ENCODE data around the gene KIRREL3. TPM values are rescaled to one million over a fixed set of nuclear protein-coding genes. Genes with fewer than 3 reads are reported as not detected.

The KIRREL3 gene
- total and polyA plus RNA-seq, 2 of the 8 experiments (the other 6 are each of a cell fraction or from before 2014, with no cell fraction given) = 0.29 to 0.32 TPM

- ChIA-PET POLR2A (ENCODE audit: partially characterized antibody) (interaction anchor here (1.6 to 2.0 kb wide), 3 partner anchors 9 to 76 kb away, joined by 3 to 6 read pairs (median 6); partner anchors contain the start of gene ST3GAL4), CTCF (ENCODE audit: partially characterized antibody) (interaction anchor here (0.7 to 6.5 kb wide), 11 partner anchors 10 to 120 kb away, joined by 3 to 31 read pairs (median 4); no protein-coding TSS in a partner anchor)
- no peak overlapping the region for H3K4me2 ChIP-seq (ENCODE audit: insufficient read depth in 1 of 2, low read depth in 2 of 2, low read length in 2 of 2)
- TF ChIP-seq GABPA (IDR thresholded peaks at IDR 0.05; ENCODE audit: borderline replicate concordance, insufficient read depth, low read length) = no peak
- TF ChIP-seq JUN (IDR thresholded peaks at IDR 0.05; ENCODE audit: low read depth, low read length) = no peak
- TF ChIP-seq MAFK (IDR thresholded peaks at IDR 0.05; ENCODE audit: low read depth, low read length) = no peak
- no peak for TF ChIP-seq BRCA1 (IDR thresholded peaks at IDR 0.05; ENCODE audit: low read depth, low read length)
- no peak for TF ChIP-seq KDM4A (IDR thresholded peaks at IDR 0.05; ENCODE audit: low read depth, low read length, severe bottlenecking)
- no peak for TF ChIP-seq POLR2AphosphoS5 (IDR thresholded peaks at IDR 0.05; ENCODE audit: low read depth, low read length)
- TF ChIP-seq SP2 (IDR thresholded peaks at IDR 0.05; ENCODE audit: low read length) = no peak
- no peak for TF ChIP-seq NRF1 (IDR thresholded peaks at IDR 0.05; ENCODE audit: low read depth, low read length)
- no peak for TF ChIP-seq EGR1 (IDR thresholded peaks at IDR 0.05; ENCODE audit: borderline replicate concordance, low read depth, low read length)
- TF ChIP-seq CBX8 (IDR thresholded peaks at IDR 0.05; ENCODE audit: borderline replicate concordance, low read depth, low read length) = no peak
- TF ChIP-seq TBP (IDR thresholded peaks at IDR 0.05; ENCODE audit: low read depth, low read length) = no peak
- no peak for TF ChIP-seq SP4 (IDR thresholded peaks at IDR 0.05; ENCODE audit: low read length)
- TF ChIP-seq SUZ12 (IDR thresholded peaks at IDR 0.05; ENCODE audit: low read length) = no peak
- TF ChIP-seq CHD2 (IDR thresholded peaks at IDR 0.05; ENCODE audit: low read length) = no peak
Measured at GRCh38 chr11:126431401-126432064, 569.0 kb downstream of the KIRREL3 start.

More at GRCh38 chr11:126431401-126432064, 569.0 kb downstream of the KIRREL3 start:
- Histone ChIP-seq H3K14ac (ENCODE audit: insufficient read length) (no peak overlapping the region), H3K18ac (ENCODE audit: extremely low read depth, low read length) (no peak overlapping the region), H2BK5ac (ENCODE audit: low read depth, low read length) (no peak overlapping the region), H3K23me2 (ENCODE audit: low read depth, low read length) (no peaks in the 10 kb centered on the region), H2BK120ac (replicated peaks; ENCODE audit: low read depth, low read length) (no peak overlapping the region), H2BK12ac (ENCODE audit: low read depth, low read length) (no peak overlapping the region), H3K27ac (ENCODE audit: low read depth, low read length) (no peak overlapping the region), H3K9ac (replicated peaks in 1 of 4; ENCODE audit: extremely low read depth in 1 of 4, low read depth in 3 of 4, low read length in 3 of 4) (no peak overlapping the region), H3K4ac (replicated peaks; ENCODE audit: insufficient read length, low read depth, low read length) (no peak overlapping the region), H2AK5ac (ENCODE audit: low read depth, low read length) (no peak overlapping the region), H3K27me3 (replicated peaks in 1 of 4; ENCODE audit: control insufficient read depth in 3 of 4, extremely low read depth in 1 of 4, insufficient read depth in 3 of 4, low read length in 3 of 4) (no peaks in the 10 kb centered on the region), H4K8ac (ENCODE audit: extremely low read depth, insufficient read depth, low read length) (no peak overlapping the region), H2BK20ac (ENCODE audit: low read length) (no peak overlapping the region), H2AFZ (ENCODE audit: low read length) (no peak overlapping the region), H3K79me1 (ENCODE audit: low read depth, low read length) (no peaks in the 10 kb centered on the region), H3K56ac (replicated peaks; ENCODE audit: insufficient read length, low read depth, low read length) (no peak overlapping the region), H3K79me2 (ENCODE audit: control insufficient read depth in 1 of 2, insufficient read depth in 2 of 2, low read length in 2 of 2) (no peaks in the 10 kb centered on the region), H3K4me1 (replicated peaks in 1 of 4; ENCODE audit: control insufficient read depth in 3 of 4, insufficient read depth in 4 of 4, low read length in 3 of 4) (peaks cover 0 to 18% (median 6%) of the 10 kb centered on the region in 4 experiments; a peak in 5 of 7 replicates), H3K4me3 (ENCODE audit: extremely low read depth in 1 of 4, insufficient read depth in 2 of 4, low read depth in 3 of 4, low read length in 4 of 4) (no peak overlapping the region), H3K36me3 (ENCODE audit: control insufficient read depth in 2 of 4, insufficient read depth in 4 of 4, low read length in 3 of 4) (no peaks in the 10 kb centered on the region), H4K91ac (replicated peaks; ENCODE audit: insufficient read length, low read length) (no peak overlapping the region), H3K9me3 (ENCODE audit: insufficient read depth in 2 of 2, low read depth in 1 of 2, low read length in 1 of 2) (no peaks in the 10 kb centered on the region), H3K23ac (ENCODE audit: insufficient read length) (no peak overlapping the region), H4K5ac (ENCODE audit: insufficient read length, low read depth, low read length) (no peak overlapping the region), H4K20me1 (replicated peaks in 1 of 2; ENCODE audit: control insufficient read depth in 1 of 2, insufficient read depth in 2 of 2, low read length in 2 of 2) (no peaks in the 10 kb centered on the region), H2BK15ac (ENCODE audit: low read length) (peak overlapping the region; percentile 81; the same call in 1 of the 2 replicates)
- 94% methylated on average over 18 of the region's 23 CpGs; no CpG with 5 or more reads in 1 of the 2 experiments for WGBS, 2 experiments (ENCODE audit: extremely low coverage in 1 of 2, insufficient coverage in 1 of 2, insufficient read length in 1 of 2, insufficient replicate concordance in 2 of 2, low coverage in 1 of 2, low lambda C conversion rate in 2 of 2, missing lambda C conversion rate in 1 of 2)
- DNase-seq (ENCODE audit: low read depth in 1 of 2, low spot score in 2 of 2) = no peak
- FAIRE-seq = no peak

Data from H1 (cell line).